ENCODE results near the gene TEK. TPM values are rescaled to one million over a fixed set of nuclear protein-coding genes. Genes with fewer than 3 reads are reported as not detected.

The TEK gene
- total RNA-seq, 1 experiment from 2014 or later: not detected

- no peak overlapping the region for H2AFZ ChIP-seq
- H3K79me2 ChIP-seq (ENCODE audit: low read depth): no peaks in the 10 kb centered on the region
- H3K27ac ChIP-seq: no peak overlapping the region
- CTCF ChIA-PET: no interaction called here
- peaks cover 10% of the 10 kb centered on the region for H3K4me1 ChIP-seq (replicated peaks; ENCODE audit: insufficient read depth)
- no TSS peak for BruUV-seq (replicated peaks)
- no peaks in the 10 kb centered on the region for H3K36me3 ChIP-seq (ENCODE audit: low read depth)
- H3K9me3 ChIP-seq (ENCODE audit: insufficient read depth, low read depth): no peaks in the 10 kb centered on the region
- no peak overlapping the region for H3K4me2 ChIP-seq
- no peak overlapping the region for H3K4me3 ChIP-seq
- H3K27me3 ChIP-seq (ENCODE audit: insufficient read depth, low read depth): no peaks in the 10 kb centered on the region
- POLR2A ChIA-PET (ENCODE audit: unreplicated experiment): no interaction called here
- H3F3A ChIP-seq (ENCODE audit: insufficient read depth, low read depth): no peaks in the 10 kb centered on the region
- DNase-seq: no peak
- no peak for TF ChIP-seq CTCF (conservative IDR thresholded peaks at IDR 0.05)
- no peak for TF ChIP-seq EZH2 (IDR thresholded peaks at IDR 0.05; ENCODE audit: low read depth)
- H4K20me1 ChIP-seq (ENCODE audit: insufficient read depth): no peaks in the 10 kb centered on the region
- intact Hi-C loops (cut with micrococcal nuclease; ENCODE audit: unreplicated experiment): no loop called here
- H3K9me2 ChIP-seq (ENCODE audit: insufficient read depth): no peaks in the 10 kb centered on the region
Measured at GRCh38 chr9:27110181-27110580, 1.2 kb downstream of the TEK start.

- ChIA-PET CTCF (no interaction called here), POLR2A (ENCODE audit: unreplicated experiment) (no interaction called here)
- H4K20me1 ChIP-seq (ENCODE audit: insufficient read depth): no peaks in the 10 kb centered on the region
- H3K4me1 ChIP-seq (replicated peaks; ENCODE audit: insufficient read depth): peaks cover 12% of the 10 kb centered on the region
- H3K9me2 ChIP-seq (ENCODE audit: insufficient read depth): no peaks in the 10 kb centered on the region
- H3K79me2 ChIP-seq (ENCODE audit: low read depth): no peaks in the 10 kb centered on the region
- H3K9me3 ChIP-seq (ENCODE audit: insufficient read depth, low read depth): no peaks in the 10 kb centered on the region
- intact Hi-C loops (cut with micrococcal nuclease; ENCODE audit: unreplicated experiment): no loop called here
- H3K4me3 ChIP-seq: no peak overlapping the region
- TF ChIP-seq CTCF (conservative IDR thresholded peaks at IDR 0.05) (no peak), EZH2 (IDR thresholded peaks at IDR 0.05; ENCODE audit: low read depth) (no peak)
- DNase-seq: no peak
- H3F3A ChIP-seq (ENCODE audit: insufficient read depth, low read depth): peaks cover 3% of the 10 kb centered on the region; the same call in 1 of the 2 replicates
- H2AFZ ChIP-seq: no peak overlapping the region
- no peaks in the 10 kb centered on the region for H3K27me3 ChIP-seq (ENCODE audit: insufficient read depth, low read depth)
- BruUV-seq (replicated peaks): no TSS peak
- no peaks in the 10 kb centered on the region for H3K36me3 ChIP-seq (ENCODE audit: low read depth)
- H3K4me2 ChIP-seq: no peak overlapping the region
- H3K27ac ChIP-seq: no peak overlapping the region
Measured at GRCh38 chr9:27112235-27112634, 3.2 kb downstream of the TEK start.

GRCh38 chr9:27117489-27118135, 8.6 kb downstream of the TEK start:
- Histone ChIP-seq H3K79me2 (ENCODE audit: low read depth) (no peaks in the 10 kb centered on the region), H3K9me2 (ENCODE audit: insufficient read depth) (no peaks in the 10 kb centered on the region), H4K20me1 (ENCODE audit: insufficient read depth) (no peaks in the 10 kb centered on the region), H3K27ac (no peak overlapping the region), H2AFZ (no peak overlapping the region), H3K4me3 (no peak overlapping the region), H3K4me2 (peak overlapping the region; percentile 38), H3F3A (ENCODE audit: insufficient read depth, low read depth) (peaks cover 4% of the 10 kb centered on the region; the same call in 1 of the 2 replicates), H3K27me3 (ENCODE audit: insufficient read depth, low read depth) (no peaks in the 10 kb centered on the region), H3K9me3 (ENCODE audit: insufficient read depth, low read depth) (no peaks in the 10 kb centered on the region), H3K4me1 (replicated peaks; ENCODE audit: insufficient read depth) (peaks cover 25% of the 10 kb centered on the region), H3K36me3 (ENCODE audit: low read depth) (no peaks in the 10 kb centered on the region)
- ChIA-PET CTCF (interaction anchor here (0.6 kb wide), 1 partner anchor 595 kb away, joined by 3 read pairs; no protein-coding TSS in a partner anchor), POLR2A (ENCODE audit: unreplicated experiment) (interaction anchor here (0.5 to 0.6 kb wide), 2 partner anchors 8 to 30 kb away, joined by 3 to 4 read pairs; no protein-coding TSS in a partner anchor)
- TF ChIP-seq CTCF (conservative IDR thresholded peaks at IDR 0.05) (no peak), EZH2 (IDR thresholded peaks at IDR 0.05; ENCODE audit: low read depth) (no peak)
- no TSS peak for BruUV-seq (replicated peaks)
- peak; percentile 68 to 69 for DNase-seq
- intact Hi-C loops (cut with micrococcal nuclease; ENCODE audit: unreplicated experiment): no loop called here

Data from PC-9 (cell line).